ENCODE results near the gene INSM2. TPM values are rescaled to one million over a fixed set of nuclear protein-coding genes. Genes with fewer than 3 reads are reported as not detected.

Gene INSM2
- total and polyA plus RNA-seq, 2 of the 13 experiments (the other 11 are each of a cell fraction or from before 2014, with no cell fraction given), result not detected

DNA sequence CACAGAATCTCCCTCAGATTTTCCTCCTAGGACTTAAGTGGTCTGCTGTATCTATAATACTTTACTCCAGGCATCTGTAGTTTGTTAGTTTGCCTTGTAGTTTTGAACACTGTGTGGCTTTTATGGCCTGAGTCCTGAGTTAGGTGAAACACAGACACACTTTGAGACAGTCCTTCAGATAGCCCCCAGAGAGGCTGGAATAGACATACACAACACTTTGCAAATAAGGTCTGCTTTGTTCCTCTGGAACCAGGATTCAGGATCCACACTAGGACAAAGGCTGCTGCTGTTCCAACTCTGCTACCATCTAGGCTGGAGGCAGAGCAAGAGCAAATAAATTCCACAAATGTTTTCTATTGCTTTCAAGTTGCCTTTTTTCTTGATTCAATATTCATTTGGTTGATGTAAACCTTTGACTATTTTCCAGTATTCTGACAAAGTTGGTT, 41.4 kb upstream of the INSM2 start (continued):
- TF ChIP-seq ZNF337 (CRISPR knock-in tag; IDR thresholded peaks at IDR 0.05; ENCODE audit: borderline replicate concordance, low read depth), result no peak
- TF ChIP-seq, protein P1, sequence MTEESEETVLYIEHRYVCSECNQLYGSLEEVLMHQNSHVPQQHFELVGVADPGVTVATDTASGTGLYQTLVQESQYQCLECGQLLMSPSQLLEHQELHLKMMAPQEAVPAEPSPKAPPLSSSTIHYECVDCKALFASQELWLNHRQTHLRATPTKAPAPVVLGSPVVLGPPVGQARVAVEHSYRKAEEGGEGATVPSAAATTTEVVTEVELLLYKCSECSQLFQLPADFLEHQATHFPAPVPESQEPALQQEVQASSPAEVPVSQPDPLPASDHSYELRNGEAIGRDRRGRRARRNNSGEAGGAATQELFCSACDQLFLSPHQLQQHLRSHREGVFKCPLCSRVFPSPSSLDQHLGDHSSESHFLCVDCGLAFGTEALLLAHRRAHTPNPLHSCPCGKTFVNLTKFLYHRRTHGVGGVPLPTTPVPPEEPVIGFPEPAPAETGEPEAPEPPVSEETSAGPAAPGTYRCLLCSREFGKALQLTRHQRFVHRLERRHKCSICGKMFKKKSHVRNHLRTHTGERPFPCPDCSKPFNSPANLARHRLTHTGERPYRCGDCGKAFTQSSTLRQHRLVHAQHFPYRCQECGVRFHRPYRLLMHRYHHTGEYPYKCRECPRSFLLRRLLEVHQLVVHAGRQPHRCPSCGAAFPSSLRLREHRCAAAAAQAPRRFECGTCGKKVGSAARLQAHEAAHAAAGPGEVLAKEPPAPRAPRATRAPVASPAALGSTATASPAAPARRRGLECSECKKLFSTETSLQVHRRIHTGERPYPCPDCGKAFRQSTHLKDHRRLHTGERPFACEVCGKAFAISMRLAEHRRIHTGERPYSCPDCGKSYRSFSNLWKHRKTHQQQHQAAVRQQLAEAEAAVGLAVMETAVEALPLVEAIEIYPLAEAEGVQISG (CRISPR knock-in tag; IDR thresholded peaks at IDR 0.05), result no peak
- peak; percentile 51; the same call in 1 of the 2 replicates for TF ChIP-seq TCF7 (IDR thresholded peaks at IDR 0.05; ENCODE audit: low read depth)
- TF ChIP-seq DMAP1 (CRISPR knock-in tag; IDR thresholded peaks at IDR 0.05), result no peak
- no peak for TF ChIP-seq ZEB1 (IDR thresholded peaks at IDR 0.05; ENCODE audit: insufficient replicate concordance, low read depth)
- TF ChIP-seq ZSCAN9 (CRISPR knock-in tag; IDR thresholded peaks at IDR 0.05; ENCODE audit: borderline replicate concordance), result peak; percentile 37; the same call in 1 of the 2 replicates
- TF ChIP-seq GABPB1 (CRISPR knock-in tag; IDR thresholded peaks at IDR 0.05), result no peak
- TF ChIP-seq, protein P2, sequence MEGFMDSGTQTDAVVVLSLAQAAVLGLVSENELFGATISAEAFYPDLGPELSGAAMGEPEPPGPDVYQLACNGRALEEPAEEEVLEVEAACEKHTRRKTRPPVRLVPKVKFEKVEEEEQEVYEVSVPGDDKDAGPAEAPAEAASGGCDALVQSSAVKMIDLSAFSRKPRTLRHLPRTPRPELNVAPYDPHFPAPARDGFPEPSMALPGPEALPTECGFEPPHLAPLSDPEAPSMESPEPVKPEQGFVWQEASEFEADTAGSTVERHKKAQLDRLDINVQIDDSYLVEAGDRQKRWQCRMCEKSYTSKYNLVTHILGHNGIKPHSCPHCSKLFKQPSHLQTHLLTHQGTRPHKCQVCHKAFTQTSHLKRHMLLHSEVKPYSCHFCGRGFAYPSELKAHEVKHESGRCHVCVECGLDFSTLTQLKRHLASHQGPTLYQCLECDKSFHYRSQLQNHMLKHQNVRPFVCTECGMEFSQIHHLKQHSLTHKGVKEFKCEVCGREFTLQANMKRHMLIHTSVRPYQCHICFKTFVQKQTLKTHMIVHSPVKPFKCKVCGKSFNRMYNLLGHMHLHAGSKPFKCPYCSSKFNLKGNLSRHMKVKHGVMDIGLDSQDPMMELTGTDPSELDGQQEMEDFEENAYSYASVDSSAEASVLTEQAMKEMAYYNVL (CRISPR knock-in tag; IDR thresholded peaks at IDR 0.05; ENCODE audit: borderline replicate concordance), result no peak
- no peak for TF ChIP-seq NCOA5 (CRISPR knock-in tag; IDR thresholded peaks at IDR 0.05)
- no peak for TF ChIP-seq SAFB2 (CRISPR knock-in tag; IDR thresholded peaks at IDR 0.05; ENCODE audit: borderline replicate concordance, low read depth)
- no peak for TF ChIP-seq SP1 (IDR thresholded peaks at IDR 0.05)
- no peak for TF ChIP-seq SP1 (CRISPR knock-in tag; IDR thresholded peaks at IDR 0.05)
- no peak for TF ChIP-seq ZNF547 (CRISPR knock-in tag; IDR thresholded peaks at IDR 0.05)
- no peak for TF ChIP-seq RFX1 (IDR thresholded peaks at IDR 0.05)
- TF ChIP-seq POLR2G (IDR thresholded peaks at IDR 0.05; ENCODE audit: low read depth, low read length), result no peak
- peak; percentile 12; the same call in 1 of the 2 replicates for TF ChIP-seq HDAC1 (CRISPR knock-in tag; IDR thresholded peaks at IDR 0.05)
- TF ChIP-seq HIVEP1 (CRISPR knock-in tag; IDR thresholded peaks at IDR 0.05), result no peak
- peak; percentile 65; the same call in 1 of the 2 replicates for TF ChIP-seq ZBTB7B (CRISPR knock-in tag; IDR thresholded peaks at IDR 0.05)
- peak; percentile 21; the same call in 1 of the 2 replicates for TF ChIP-seq ZNF230 (CRISPR knock-in tag; IDR thresholded peaks at IDR 0.05)
- TF ChIP-seq, protein P3, sequence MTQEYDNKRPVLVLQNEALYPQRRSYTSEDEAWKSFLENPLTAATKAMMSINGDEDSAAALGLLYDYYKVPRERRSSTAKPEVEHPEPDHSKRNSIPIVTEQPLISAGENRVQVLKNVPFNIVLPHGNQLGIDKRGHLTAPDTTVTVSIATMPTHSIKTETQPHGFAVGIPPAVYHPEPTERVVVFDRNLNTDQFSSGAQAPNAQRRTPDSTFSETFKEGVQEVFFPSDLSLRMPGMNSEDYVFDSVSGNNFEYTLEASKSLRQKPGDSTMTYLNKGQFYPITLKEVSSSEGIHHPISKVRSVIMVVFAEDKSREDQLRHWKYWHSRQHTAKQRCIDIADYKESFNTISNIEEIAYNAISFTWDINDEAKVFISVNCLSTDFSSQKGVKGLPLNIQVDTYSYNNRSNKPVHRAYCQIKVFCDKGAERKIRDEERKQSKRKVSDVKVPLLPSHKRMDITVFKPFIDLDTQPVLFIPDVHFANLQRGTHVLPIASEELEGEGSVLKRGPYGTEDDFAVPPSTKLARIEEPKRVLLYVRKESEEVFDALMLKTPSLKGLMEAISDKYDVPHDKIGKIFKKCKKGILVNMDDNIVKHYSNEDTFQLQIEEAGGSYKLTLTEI (CRISPR knock-in tag; conservative IDR thresholded peaks at IDR 0.05), result no peak
- no peak for TF ChIP-seq NFYB (CRISPR knock-in tag; IDR thresholded peaks at IDR 0.05)
- no peak for TF ChIP-seq MED8 (CRISPR knock-in tag; IDR thresholded peaks at IDR 0.05; ENCODE audit: insufficient replicate concordance)
- peak; percentile 85 for TF ChIP-seq TEAD3 (CRISPR knock-in tag; optimal IDR thresholded peaks at IDR 0.05; ENCODE audit: borderline replicate concordance)
- no peak for TF ChIP-seq SIN3A (IDR thresholded peaks at IDR 0.05; ENCODE audit: borderline replicate concordance, low read depth, low read length)
- no peak for TF ChIP-seq LCORL (IDR thresholded peaks at IDR 0.05)
- no peak for TF ChIP-seq LCORL (CRISPR knock-in tag; IDR thresholded peaks at IDR 0.05)

All from HepG2 (cell line).